Trophoblast cell (in vitro differentiated cells and primary cell): ENCODE measurements around the gene SEL1L2.

Source experiments
- DNase-seq, 2 donors: peaks; one replicate each; pipeline ENCODE4 v3.0.0-alpha.2; 2016
- H2AFZ ChIP-seq: 2 replicates; pipeline ENCODE4 v1.6.1; 2013; ENCODE audit warnings: low read length, moderate library complexity, mild to moderate bottlenecking; ENCODE audit not compliant: insufficient read depth, poor library complexity
- H2AK5ac ChIP-seq: 2 replicates; pipeline ENCODE4 v1.6.1; 2013; ENCODE audit warnings: mild to moderate bottlenecking, low read length
- H2BK120ac ChIP-seq: 2 replicates; pipeline ENCODE4 v1.6.1; 2013; ENCODE audit warnings: low read length, mild to moderate bottlenecking, moderate library complexity; ENCODE audit not compliant: insufficient read depth, poor library complexity
- H2BK12ac ChIP-seq: 2 replicates; pipeline ENCODE4 v1.6.1; 2013; ENCODE audit warnings: mild to moderate bottlenecking, low read length, moderate library complexity
- H2BK5ac ChIP-seq: 2 replicates; pipeline ENCODE4 v1.6.1; 2013; ENCODE audit warnings: low read length, low read depth, moderate library complexity, mild to moderate bottlenecking; ENCODE audit not compliant: poor library complexity
- H3K14ac ChIP-seq: 2 replicates; pipeline ENCODE4 v1.6.1; 2013; ENCODE audit warnings: mild to moderate bottlenecking, low read length
- H3K18ac ChIP-seq: 2 replicates; pipeline ENCODE4 v1.6.1; 2013; ENCODE audit warnings: mild to moderate bottlenecking, low read length
- H3K23ac ChIP-seq: 2 replicates; pipeline ENCODE4 v1.6.1; 2013; ENCODE audit warnings: low read length
- H3K27ac ChIP-seq: 2 replicates; pipeline ENCODE4 v1.5.1; 2013; ENCODE audit warnings: low read depth, mild to moderate bottlenecking, inconsistent platforms, low read length, moderate library complexity
- H3K27me3 ChIP-seq: 2 replicates; pipeline ENCODE4 v1.6.1; 2013; ENCODE audit warnings: inconsistent platforms, mild to moderate bottlenecking, low read length, moderate library complexity; ENCODE audit not compliant: insufficient read depth
- H3K36me3 ChIP-seq, 2 experiments: 1 replicate in 1 of 2; 2 replicates in 1 of 2; pipeline ENCODE4 v1.6.1; 2013; ENCODE audit warnings: low read length in 2 of 2, mild to moderate bottlenecking in 2 of 2, moderate library complexity in 1 of 2; ENCODE audit not compliant: insufficient read depth in 2 of 2, control insufficient read depth in 1 of 2
- H3K4ac ChIP-seq: 2 replicates; pipeline ENCODE4 v1.6.1; 2013; ENCODE audit warnings: low read depth, mild to moderate bottlenecking, low read length, moderate library complexity
- H3K4me1 ChIP-seq, 2 experiments: 1 replicate in 1 of 2; 2 replicates in 1 of 2; pipeline ENCODE4 v1.6.1; 2013; ENCODE audit warnings: low read length in 2 of 2, mild to moderate bottlenecking in 2 of 2, moderate library complexity in 1 of 2; ENCODE audit not compliant: insufficient read depth in 2 of 2, control insufficient read depth in 1 of 2
- H3K4me2 ChIP-seq: 2 replicates; pipeline ENCODE4 v1.6.1; 2013; ENCODE audit warnings: inconsistent platforms, mild to moderate bottlenecking, low read length, moderate library complexity
- H3K4me3 ChIP-seq: 2 replicates; pipeline ENCODE4 v1.5.1; 2013; ENCODE audit warnings: mild to moderate bottlenecking, low read depth, low read length, inconsistent platforms
- H3K79me1 ChIP-seq: one replicate; pipeline ENCODE4 v1.6.1; 2013; ENCODE audit warnings: low read length
- H3K79me2 ChIP-seq: 2 replicates; pipeline ENCODE4 v1.6.1; 2013; ENCODE audit warnings: low read length, mild to moderate bottlenecking; ENCODE audit not compliant: control insufficient read depth, insufficient read depth, poor library complexity
- H3K9ac ChIP-seq: 2 replicates; pipeline ENCODE4 v1.6.1; 2013; ENCODE audit warnings: mild to moderate bottlenecking, low read length
- H3K9me3 ChIP-seq: 2 replicates; pipeline ENCODE4 v1.6.1; 2013; ENCODE audit warnings: low read depth, mild to moderate bottlenecking, control low read depth, inconsistent platforms, low read length; ENCODE audit not compliant: insufficient read depth
- H4K12ac ChIP-seq: 2 replicates; pipeline ENCODE4 v1.6.1; 2013; ENCODE audit warnings: low read depth, mild to moderate bottlenecking, low read length, moderate library complexity
- H4K8ac ChIP-seq: 2 replicates; pipeline ENCODE4 v1.6.1; 2013; ENCODE audit warnings: low read depth, mild to moderate bottlenecking, low read length, moderate library complexity
- H4K91ac ChIP-seq: one replicate; pipeline ENCODE4 v1.6.1; 2013; ENCODE audit warnings: low read depth, mild to moderate bottlenecking, low read length, moderate library complexity
- WGBS: extraction: QIAGEN DNeasy Blood & Tissue Kit; methylation state at CpG from one replicate; pipeline ENCODE4 v1.1.7; 2013; ENCODE audit warnings: missing lambda C conversion rate; ENCODE audit not compliant: insufficient read length, insufficient coverage; ENCODE audit errors: extremely low coverage; 5-methylcytosine and 5-hydroxymethylcytosine counted together

Gene SEL1L2

DNA sequence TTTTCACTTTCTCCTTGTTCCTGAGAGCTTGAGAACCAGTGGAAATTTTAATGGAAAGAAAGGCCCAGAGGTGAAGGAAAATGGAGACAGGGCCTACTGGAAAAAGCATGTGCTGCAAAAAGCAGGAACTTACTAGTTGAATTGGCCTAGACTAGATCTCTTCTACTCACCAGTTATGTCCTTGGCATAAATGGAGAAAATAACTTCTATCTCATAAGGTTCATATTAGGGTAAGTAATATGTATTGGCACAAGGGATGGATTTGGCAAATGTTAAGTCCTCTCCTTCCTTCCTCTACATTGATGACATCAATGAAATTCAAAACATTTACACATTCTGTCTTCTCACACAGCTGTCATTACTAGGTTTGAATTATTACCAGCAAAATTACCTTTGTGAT lies 131.5 kb downstream of the SEL1L2 start:
- Histone ChIP-seq H3K79me1 (no peaks in the 10 kb centered on the region), H2BK12ac (no peak overlapping the region), H3K18ac (no peak overlapping the region), H3K4me2 (no peak overlapping the region), H3K9me3 (no peaks in the 10 kb centered on the region), H4K8ac (no peak overlapping the region), H4K12ac (no peak overlapping the region), H3K4me3 (no peak overlapping the region), H2AFZ (no peak overlapping the region), H3K27ac (no peak overlapping the region), H3K9ac (no peak overlapping the region), H3K27me3 (no peaks in the 10 kb centered on the region), H2BK5ac (no peak overlapping the region), H2AK5ac (no peak overlapping the region), H4K91ac (no peak overlapping the region), H3K4ac (no peak overlapping the region), H3K79me2 (no peaks in the 10 kb centered on the region), H3K14ac (no peak overlapping the region), H3K36me3 (no peaks in the 10 kb centered on the region), H3K23ac (no peak overlapping the region), H2BK120ac (no peak overlapping the region), H3K4me1 (no peaks in the 10 kb centered on the region)
- no peak for DNase-seq

- Histone ChIP-seq H2AK5ac (no peak overlapping the region), H4K8ac (no peak overlapping the region), H3K18ac (no peak overlapping the region), H3K9ac (no peak overlapping the region), H2BK120ac (no peak overlapping the region), H3K4ac (no peak overlapping the region), H3K27ac (no peak overlapping the region), H3K4me2 (no peak overlapping the region), H3K4me1 (no peaks in the 10 kb centered on the region), H3K23ac (no peak overlapping the region), H3K79me1 (no peaks in the 10 kb centered on the region), H3K79me2 (no peaks in the 10 kb centered on the region), H4K91ac (no peak overlapping the region), H3K4me3 (no peak overlapping the region), H2BK12ac (no peak overlapping the region), H3K9me3 (no peaks in the 10 kb centered on the region), H3K27me3 (no peaks in the 10 kb centered on the region), H3K36me3 (no peaks in the 10 kb centered on the region), H3K14ac (no peak overlapping the region), H2BK5ac (no peak overlapping the region), H2AFZ (no peak overlapping the region), H4K12ac (no peak overlapping the region)
- DNase-seq = no peak
- no CpG with 5 or more reads among the region's 5 CpGs for WGBS
Measured at GRCh38 chr20:13858439-13858838, 132.0 kb downstream of the SEL1L2 start.

DNA sequence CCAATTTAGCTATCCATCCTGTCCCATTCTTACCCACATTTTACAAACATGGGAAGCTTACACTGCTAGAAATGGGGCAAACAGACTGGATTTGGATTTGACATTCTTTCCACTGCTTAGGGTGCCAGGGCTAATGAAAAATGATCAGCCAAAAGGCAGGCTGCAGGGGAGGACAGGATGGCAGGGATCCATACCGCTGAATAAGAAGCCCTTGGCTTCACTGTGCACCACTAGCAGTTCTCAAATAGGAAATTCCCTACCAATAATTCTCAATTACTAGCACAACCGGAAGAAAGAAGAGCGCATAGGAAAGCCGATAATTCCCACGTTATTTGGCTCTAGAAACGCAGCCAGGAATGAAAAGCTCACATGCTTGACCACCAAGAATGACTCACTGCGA lies 132.5 kb downstream of the SEL1L2 start:
- Histone ChIP-seq H2BK12ac (no peak overlapping the region), H2BK5ac (no peak overlapping the region), H3K4me2 (no peak overlapping the region), H2BK120ac (no peak overlapping the region), H2AK5ac (no peak overlapping the region), H4K8ac (no peak overlapping the region), H4K12ac (no peak overlapping the region), H3K18ac (no peak overlapping the region), H3K4ac (no peak overlapping the region), H2AFZ (no peak overlapping the region), H3K79me2 (no peaks in the 10 kb centered on the region), H3K14ac (no peak overlapping the region), H3K79me1 (no peaks in the 10 kb centered on the region), H3K27me3 (no peaks in the 10 kb centered on the region), H3K9me3 (no peaks in the 10 kb centered on the region), H3K27ac (no peak overlapping the region), H3K23ac (no peak overlapping the region), H3K4me1 (no peaks in the 10 kb centered on the region), H4K91ac (no peak overlapping the region), H3K36me3 (no peaks in the 10 kb centered on the region), H3K4me3 (no peak overlapping the region), H3K9ac (no peak overlapping the region)
- no peak for DNase-seq
- no CpG with 5 or more reads among the region's 7 CpGs for WGBS

- H3K36me3 ChIP-seq = no peaks in the 10 kb centered on the region
- H3K4ac ChIP-seq = no peak overlapping the region
- H2AFZ ChIP-seq = no peak overlapping the region
- H3K4me2 ChIP-seq = no peak overlapping the region
- H3K18ac ChIP-seq = no peak overlapping the region
- no peak overlapping the region for H4K91ac ChIP-seq
- no peaks in the 10 kb centered on the region for H3K79me1 ChIP-seq
- H3K4me1 ChIP-seq = no peaks in the 10 kb centered on the region
- H2BK5ac ChIP-seq = no peak overlapping the region
- H3K27ac ChIP-seq = no peak overlapping the region
- no peaks in the 10 kb centered on the region for H3K79me2 ChIP-seq
- no peak overlapping the region for H3K4me3 ChIP-seq
- no peak overlapping the region for H4K8ac ChIP-seq
- H3K23ac ChIP-seq = no peak overlapping the region
- H3K27me3 ChIP-seq = no peaks in the 10 kb centered on the region
- no peaks in the 10 kb centered on the region for H3K9me3 ChIP-seq
- no peak overlapping the region for H4K12ac ChIP-seq
- no CpG with 5 or more reads among the region's 3 CpGs for WGBS
- H3K14ac ChIP-seq = no peak overlapping the region
- H2BK12ac ChIP-seq = no peak overlapping the region
- DNase-seq = no peak
- no peak overlapping the region for H3K9ac ChIP-seq
- no peak overlapping the region for H2AK5ac ChIP-seq
- H2BK120ac ChIP-seq = no peak overlapping the region
Measured at GRCh38 chr20:13857304-13857703, 133.1 kb downstream of the SEL1L2 start.

DNA sequence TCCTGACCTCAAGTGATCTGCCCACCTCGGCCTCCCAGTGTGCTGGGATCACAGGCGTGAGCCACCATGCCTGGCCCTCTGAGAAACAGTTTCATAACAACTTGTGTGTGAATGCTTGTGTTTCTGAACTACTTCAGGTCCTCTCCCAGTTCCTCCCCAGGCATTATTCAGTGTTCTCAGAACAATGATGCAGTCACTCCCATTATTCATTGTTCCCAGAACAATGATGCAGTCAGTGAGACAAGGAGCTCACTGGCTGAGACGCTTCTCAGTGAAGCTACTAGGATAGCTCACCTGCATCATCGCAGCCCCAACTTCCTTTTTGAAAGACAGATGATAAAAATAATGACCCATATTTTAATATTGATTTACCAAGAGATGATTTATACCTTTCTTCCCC lies 134.1 kb downstream of the SEL1L2 start:
- H3K23ac ChIP-seq = no peak overlapping the region
- no peak overlapping the region for H3K27ac ChIP-seq
- no peaks in the 10 kb centered on the region for H3K27me3 ChIP-seq
- no peak overlapping the region for H2AFZ ChIP-seq
- H4K91ac ChIP-seq = no peak overlapping the region
- H4K8ac ChIP-seq = no peak overlapping the region
- H2BK120ac ChIP-seq = no peak overlapping the region
- H2BK5ac ChIP-seq = no peak overlapping the region
- no peaks in the 10 kb centered on the region for H3K36me3 ChIP-seq
- H3K14ac ChIP-seq = no peak overlapping the region
- no peaks in the 10 kb centered on the region for H3K9me3 ChIP-seq
- no peak overlapping the region for H3K4ac ChIP-seq
- H3K4me2 ChIP-seq = no peak overlapping the region
- H2AK5ac ChIP-seq = no peak overlapping the region
- H3K79me1 ChIP-seq = no peaks in the 10 kb centered on the region
- DNase-seq = no peak
- no peaks in the 10 kb centered on the region for H3K79me2 ChIP-seq
- no peak overlapping the region for H3K18ac ChIP-seq
- WGBS = no CpG with 5 or more reads among the region's 4 CpGs
- H3K4me1 ChIP-seq = no peaks in the 10 kb centered on the region
- no peak overlapping the region for H3K9ac ChIP-seq
- H2BK12ac ChIP-seq = no peak overlapping the region
- no peak overlapping the region for H3K4me3 ChIP-seq
- H4K12ac ChIP-seq = no peak overlapping the region
